Skin epidermis (tissue), 12 donors: ENCODE results near the gene DVL1.

Source experiments
- H3K27ac ChIP-seq, 21 experiments: fragments of 200-600 bp; sonication (generic) in 11 of 21; one replicate each; pipeline ENCODE4 v1.5.0; 2020; ENCODE audit warnings: mild to moderate bottlenecking in 3 of 21, inconsistent platforms in 2 of 21, moderate library complexity in 2 of 21
- H3K4me3 ChIP-seq, 7 experiments: fragments of 200-600 bp; sonication (generic) in 2 of 7; one replicate each; pipeline ENCODE4 v1.5.0; 2020; ENCODE audit warnings: inconsistent platforms in 2 of 7, mild to moderate bottlenecking in 2 of 7, moderate library complexity in 1 of 7

DVL1 gene

DNA sequence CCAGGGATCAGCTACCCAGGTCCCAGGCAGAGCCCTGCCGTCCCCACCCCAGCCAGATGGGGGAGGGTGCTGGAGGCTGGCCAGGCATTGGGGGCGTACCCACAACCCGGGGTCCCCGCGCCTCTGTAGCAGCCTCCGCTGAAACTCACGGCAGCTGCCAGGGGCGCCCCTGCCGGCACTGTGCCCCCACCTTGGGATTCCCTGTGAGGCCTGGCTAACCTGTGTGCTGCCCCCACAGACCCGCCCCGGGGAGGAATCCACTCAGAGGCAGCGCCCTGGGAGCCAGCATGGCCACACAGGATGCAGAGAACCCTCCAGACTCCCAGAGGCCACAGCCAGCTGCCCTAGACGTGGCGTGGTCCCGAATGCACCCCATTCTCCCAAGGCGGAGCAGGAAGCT is 3.8 kb downstream of the DVL1 start:
- Histone ChIP-seq H3K27ac (peak overlapping the region in 16 of 21 experiments; percentile 6 to 76 (median 43)), H3K4me3 (no peak overlapping the region)

DNA sequence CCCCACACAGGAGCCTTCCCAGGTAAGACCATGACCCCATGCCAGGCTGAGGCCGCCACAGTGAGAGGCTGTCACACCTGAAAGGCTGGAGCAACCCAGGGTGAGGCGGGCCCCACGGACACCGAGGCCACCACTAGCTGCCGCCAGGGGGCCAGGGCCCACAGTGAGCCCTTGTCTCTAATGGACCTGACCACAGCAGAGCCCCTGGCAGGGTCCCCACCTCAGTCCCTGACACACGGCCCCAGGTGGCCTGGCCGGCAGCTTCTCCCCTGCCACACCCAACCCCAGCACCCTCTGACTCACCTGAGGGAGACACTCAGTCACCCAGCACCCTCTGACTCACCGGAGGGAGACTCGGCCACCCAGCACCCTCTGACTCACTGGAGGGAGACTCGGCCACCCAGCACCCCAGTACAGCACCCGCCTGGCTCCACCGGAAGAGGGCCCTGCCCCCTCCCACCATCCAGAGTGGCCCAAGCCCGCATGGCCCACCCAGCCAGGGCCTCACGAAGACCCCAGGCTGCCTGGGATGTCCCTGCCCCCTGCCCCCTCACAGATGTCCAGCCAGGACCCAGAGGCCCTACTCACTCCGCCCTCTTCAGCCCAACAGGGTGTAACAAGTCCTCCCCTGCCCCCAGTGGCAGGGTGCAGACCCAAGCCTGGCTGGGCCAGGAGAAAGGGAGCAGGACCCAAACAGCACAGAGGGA is 4.4 kb downstream of the DVL1 start:
- Histone ChIP-seq H3K27ac (peak overlapping the region in 18 of 21 experiments; percentile 13 to 76 (median 53)), H3K4me3 (no peak overlapping the region)

DNA sequence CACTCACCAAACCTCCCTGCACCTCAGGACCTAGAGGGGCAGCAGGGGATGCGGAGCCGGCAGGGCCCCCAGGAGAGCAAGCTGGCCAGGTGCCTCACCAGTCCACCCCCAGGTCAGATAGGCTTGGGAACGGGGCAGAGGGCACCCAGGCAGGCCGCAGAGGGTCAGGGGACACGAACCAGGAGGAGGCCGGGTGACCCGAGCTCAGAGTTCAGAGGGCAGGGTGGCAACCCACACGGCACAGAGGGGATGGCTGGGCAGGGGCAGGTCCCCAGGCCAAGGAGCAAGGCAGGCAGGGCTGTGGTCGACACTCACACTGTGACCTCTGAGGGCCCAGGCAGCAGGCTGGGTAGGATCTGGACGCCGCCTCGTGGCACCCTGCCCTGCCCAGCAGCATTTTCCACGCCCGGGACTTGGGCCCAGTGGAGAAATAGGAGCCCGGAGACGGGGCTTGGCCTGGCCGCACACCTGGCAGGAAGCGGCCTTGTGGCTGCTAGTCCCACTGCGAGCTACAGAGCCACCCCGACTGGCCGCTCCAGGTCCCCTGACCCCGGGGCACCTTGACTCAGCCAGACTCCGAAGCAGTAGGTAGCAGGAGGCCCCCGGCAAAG is 5.3 kb downstream of the DVL1 start:
- H3K4me3 ChIP-seq: no peak overlapping the region
- peak overlapping the region in 15 of 21 experiments; percentile 12 to 76 (median 58) for H3K27ac ChIP-seq

DNA sequence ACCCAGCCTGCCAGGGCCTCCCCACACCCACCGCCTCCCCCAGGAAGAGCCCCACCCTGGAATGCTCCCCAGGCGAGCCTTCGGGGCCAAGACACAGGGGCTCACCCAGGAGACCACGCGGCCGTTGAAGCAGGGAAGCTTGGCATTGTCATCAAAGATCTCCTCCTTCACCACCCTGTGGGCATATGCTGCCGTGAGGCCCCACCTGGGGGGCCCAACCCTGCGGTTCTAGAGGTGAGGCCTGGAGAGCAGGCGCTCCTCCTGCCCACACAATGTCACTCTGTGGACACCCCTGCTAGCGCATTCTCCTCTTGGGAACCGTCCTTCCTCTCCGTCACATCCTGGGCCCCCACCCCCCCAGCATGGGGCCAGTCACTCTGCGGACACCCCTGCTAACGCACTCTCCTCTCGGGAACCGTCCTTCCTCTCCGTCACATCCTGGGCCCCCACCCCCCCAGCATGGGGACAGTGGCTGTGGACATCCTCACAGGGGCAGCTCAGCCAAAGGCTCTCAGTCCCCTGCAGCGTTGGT is 6.6 kb downstream of the DVL1 start:
- no peak overlapping the region for H3K27ac ChIP-seq
- no peak overlapping the region for H3K4me3 ChIP-seq

DNA sequence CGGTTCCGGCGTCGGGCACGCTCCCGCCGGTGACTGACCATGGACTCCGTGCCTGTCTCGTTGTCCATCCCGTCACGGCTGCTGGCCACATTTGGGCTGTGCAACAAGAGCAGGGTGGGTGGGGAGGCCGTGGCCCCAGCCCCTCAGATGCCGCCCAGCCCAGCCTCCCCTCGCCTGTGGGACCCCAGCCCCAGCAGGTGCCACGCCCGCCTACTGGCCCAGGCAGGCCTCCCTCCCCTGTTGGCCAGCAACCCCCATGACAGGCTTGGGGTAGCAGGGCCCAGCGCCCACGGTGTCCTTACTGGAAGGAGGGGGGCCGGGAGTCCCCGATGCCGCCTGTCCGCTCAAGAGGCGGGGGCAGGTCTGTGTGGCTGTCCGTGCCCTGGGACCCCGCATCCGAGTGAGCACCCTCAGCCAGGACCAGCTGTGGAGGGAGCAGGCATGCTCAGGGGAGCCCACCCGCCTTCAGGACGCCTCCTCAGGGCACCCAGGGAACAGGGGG is 7.1 kb downstream of the DVL1 start:
- no peak overlapping the region for H3K27ac ChIP-seq
- H3K4me3 ChIP-seq: no peak overlapping the region

DNA sequence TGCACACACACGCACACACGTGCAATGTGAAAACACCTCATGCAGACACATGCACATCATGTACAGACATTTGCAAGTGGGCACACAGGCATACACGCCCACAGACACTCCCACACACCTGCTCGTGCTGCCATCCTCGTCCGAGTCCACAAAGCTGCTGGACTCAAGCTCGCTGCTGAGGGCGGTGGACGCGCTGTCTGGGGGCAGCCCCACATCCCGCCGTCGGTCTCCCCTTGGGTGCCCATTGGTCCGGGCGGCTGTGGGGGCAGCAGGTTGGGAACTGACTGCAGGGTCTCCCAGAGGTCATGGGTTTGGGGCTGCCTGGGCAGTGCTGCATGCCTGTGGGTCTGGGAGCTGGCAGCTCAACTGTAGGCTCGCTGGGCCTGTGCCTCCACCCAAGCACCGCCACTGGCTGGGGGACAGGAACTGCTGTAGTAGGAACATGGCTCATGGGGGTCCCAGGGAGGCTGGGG is 7.6 kb downstream of the DVL1 start:
- H3K27ac ChIP-seq: no peak overlapping the region

DNA sequence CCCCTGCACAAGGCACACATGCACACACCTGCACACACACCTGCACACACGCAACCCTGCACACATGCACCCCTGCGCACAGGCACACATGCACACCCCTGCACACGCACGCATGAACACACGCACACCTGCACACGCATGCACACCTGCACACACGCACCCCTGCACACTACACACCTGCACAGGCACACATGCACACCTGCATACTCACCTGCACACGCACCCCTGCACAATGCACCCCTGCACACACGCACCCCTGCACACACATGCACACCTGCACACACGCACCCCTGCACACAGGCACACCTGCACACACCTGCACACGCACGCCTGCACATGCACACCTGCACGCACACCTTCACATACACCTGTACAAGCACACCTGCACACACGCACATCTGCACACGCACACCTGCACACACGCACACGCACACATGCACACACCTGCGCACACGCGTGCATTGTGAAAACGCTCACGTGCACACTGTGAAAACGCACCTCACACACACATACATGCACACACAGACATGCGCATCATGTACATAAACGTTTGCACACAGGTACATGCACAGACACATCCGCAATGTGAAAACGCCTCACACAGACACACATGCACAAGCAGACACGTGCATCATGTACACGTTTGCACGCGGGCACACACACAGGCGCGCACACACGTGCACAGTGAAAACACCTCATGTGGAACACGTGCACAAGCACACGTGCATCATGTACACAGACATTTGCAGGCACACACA is 8.2 kb downstream of the DVL1 start:
- Histone ChIP-seq H3K27ac (no peak overlapping the region), H3K4me3 (no peak overlapping the region)

More for the DNA sequence above, 7.6 kb downstream of the DVL1 start:
- no peak overlapping the region for H3K4me3 ChIP-seq

DNA sequence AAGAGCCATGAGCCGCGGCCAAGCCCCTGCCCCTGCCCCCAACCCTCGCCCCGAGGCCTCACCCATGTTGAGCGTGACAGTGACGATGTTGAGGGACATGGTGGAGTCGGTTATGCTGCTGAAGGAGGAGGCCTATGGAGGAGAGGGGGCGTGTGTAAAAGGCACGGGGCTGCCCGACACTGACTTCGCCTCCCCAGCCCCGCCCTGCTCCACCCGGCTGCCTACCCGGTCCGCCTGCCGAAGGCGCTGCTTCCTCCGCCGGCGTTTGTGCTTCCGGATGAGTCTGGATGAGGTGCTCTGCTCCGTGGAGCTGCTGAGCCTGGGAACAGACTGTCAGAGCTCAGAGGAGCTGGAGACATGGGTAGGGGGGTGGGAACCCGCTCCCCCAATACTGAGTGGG is 9.0 kb downstream of the DVL1 start:
- no peak overlapping the region for H3K27ac ChIP-seq
- no peak overlapping the region for H3K4me3 ChIP-seq

DNA sequence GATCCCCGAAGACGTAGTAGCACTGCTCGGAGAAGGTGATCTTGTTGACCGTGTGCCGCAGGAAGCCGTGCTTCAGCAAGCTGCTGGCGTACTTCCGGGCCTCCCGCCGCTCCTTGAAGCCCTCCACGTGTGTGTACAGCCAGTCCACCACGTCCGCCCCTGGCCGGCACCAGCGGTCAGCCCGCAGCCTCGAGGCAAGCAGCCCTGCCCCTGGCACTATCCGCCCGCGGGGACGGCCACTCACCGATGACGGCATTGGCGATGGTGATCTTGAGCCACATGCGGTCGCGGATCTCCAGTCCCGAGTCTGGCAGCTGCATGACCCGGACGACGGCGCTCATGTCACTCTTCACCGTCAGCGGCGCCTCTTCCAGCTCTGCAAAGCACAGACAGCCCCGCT is 10.9 kb downstream of the DVL1 start:
- Histone ChIP-seq H3K4me3 (no peak overlapping the region), H3K27ac (no peak overlapping the region)

DNA sequence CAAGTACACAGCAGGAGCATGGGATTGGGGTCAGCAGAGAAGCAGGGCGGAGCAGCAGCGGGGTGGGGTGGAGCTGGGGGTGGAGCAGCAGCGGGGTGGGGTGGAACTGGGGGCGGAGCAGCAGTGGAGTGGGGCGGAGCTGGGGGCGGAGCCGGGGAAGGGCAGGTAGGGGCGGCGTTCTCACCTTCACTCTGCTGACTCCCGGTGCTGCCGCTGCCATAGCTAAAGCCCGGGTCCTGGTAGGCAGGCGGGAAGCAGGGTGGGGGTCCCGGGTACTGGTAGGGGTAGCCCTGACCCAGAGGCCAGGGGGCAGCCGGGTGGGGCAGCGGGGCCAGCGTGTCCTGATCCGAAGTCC is 11.4 kb downstream of the DVL1 start:
- H3K27ac ChIP-seq: no peak overlapping the region

DNA sequence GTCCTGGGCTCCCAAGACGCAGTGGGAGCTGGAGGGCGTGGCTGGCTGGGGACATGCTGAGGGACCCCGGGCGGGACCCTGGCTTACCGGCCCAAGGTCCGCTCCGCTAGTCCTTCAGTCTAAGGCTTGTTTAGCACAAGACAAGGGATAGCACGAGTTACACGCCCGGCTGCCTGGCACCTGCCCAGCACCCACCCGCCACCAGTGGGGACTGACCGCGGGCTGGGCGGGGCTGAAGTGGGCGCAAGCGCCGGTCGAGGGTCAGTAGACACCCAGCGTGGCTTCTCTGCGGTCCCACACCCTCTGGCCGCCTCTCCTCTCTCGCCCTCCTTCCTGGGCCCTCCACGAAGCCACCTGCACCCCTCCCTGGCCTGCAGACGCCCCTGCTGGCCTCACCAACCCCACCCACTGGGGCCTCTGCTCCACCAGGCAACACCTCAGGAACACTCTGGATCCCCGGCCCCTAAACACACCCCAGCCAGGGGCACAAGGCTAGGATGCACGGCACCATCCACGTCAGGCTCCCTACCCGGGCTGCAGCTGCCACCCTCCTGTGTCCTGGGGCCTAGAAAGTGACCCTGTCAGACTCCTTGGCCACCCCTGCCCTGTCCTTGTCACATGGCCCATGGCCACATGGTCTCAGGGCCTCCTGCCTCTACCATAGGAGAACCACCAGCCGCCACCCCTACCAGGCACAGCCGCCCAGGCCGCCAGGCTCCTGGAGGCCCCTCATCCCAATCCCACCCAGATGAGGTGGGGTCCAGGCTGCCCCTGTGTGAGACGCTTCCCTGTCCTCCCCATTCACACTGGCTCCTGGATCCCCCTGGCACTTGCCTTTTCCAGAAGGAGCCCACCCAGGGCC is 12.1 kb downstream of the DVL1 start:
- H3K27ac ChIP-seq: no peak overlapping the region
- H3K4me3 ChIP-seq: no peak overlapping the region

More for the DNA sequence above, 11.4 kb downstream of the DVL1 start:
- H3K4me3 ChIP-seq: no peak overlapping the region

DNA sequence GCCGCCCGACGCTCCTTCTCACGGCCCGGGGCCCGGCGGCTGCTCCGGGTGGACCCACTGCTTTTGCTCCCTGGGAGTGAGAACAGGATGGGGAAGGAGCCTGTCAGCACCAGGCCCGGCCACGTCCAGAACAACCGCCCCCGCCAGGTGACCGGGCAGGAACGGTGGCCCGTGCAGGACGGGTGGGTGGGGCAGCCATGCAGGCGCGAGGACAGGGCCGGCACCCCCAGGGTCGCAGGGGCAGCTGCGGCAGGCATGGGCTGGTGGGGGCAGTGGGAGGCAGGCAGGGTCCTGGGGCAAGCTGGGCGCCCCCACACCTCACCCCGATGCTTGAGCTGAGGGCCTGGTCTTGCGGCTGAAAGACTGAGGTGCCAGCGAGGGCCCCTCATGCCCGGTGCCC is 12.8 kb downstream of the DVL1 start:
- no peak overlapping the region for H3K4me3 ChIP-seq
- H3K27ac ChIP-seq: no peak overlapping the region

DNA sequence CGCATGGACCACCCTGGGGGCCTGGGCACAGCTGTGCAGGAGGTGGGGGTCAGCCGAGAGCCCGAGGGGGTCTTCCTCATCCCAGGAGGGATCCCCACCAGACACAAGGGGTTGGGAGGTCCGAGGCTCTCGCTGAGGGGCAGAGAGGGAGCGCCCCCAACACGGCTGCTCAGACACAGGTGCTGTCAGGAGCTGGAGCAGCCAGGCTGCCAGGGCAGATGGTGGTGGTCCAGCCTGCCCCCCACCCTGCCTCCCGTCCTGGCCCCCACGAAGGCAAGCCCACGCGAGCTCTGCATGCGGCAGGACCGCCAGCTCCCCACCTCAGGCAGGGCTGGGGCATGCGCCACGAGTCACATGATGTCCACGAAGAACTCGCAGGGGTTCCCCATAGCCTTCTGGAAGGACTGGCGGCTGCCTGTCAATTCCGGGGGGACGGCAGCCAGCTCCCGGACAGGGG is 13.4 kb downstream of the DVL1 start:
- H3K27ac ChIP-seq: no peak overlapping the region
- no peak overlapping the region for H3K4me3 ChIP-seq

DNA sequence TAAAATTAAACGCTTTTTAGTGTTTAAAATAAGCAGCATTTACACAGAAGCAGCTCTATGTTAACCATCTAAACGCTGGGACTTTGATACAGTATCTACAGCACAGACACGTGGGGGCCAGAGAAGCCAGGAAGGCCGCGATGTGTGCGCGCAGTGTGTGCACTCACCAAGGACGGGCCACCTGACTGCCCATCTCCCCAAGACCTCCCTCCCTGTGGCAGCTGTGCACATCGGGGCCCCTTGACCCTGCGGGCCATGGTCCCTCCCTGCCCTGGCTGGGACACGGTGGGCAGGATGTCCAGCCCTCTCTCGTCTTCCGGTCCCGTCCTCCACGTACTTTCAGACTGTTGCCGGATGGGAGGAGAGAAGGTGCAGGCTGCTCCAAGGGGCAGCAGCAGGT is 13.9 kb downstream of the DVL1 start:
- H3K4me3 ChIP-seq: no peak overlapping the region

DNA sequence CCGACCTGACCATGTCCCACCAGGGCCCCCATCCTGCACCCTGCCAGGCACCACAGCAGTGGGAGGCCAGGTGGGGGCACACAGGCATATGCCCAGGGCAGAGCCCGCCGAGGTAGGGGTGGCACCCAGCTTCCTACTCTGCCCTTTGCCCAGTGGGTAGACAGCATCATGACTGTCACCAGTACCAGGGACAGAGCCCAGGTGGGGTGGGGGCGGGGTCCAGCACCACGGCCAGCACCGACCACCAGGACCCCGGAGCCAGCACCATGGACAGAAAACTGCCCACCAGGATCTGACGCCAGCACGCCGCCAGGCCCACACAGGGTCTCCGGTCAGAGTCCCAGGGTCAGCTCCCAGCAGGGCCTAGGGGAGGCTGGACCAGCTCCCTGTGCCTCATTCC is 14.4 kb downstream of the DVL1 start:
- no peak overlapping the region for H3K27ac ChIP-seq
- H3K4me3 ChIP-seq: no peak overlapping the region

More for the DNA sequence above, 13.9 kb downstream of the DVL1 start:
- no peak overlapping the region for H3K27ac ChIP-seq

DNA sequence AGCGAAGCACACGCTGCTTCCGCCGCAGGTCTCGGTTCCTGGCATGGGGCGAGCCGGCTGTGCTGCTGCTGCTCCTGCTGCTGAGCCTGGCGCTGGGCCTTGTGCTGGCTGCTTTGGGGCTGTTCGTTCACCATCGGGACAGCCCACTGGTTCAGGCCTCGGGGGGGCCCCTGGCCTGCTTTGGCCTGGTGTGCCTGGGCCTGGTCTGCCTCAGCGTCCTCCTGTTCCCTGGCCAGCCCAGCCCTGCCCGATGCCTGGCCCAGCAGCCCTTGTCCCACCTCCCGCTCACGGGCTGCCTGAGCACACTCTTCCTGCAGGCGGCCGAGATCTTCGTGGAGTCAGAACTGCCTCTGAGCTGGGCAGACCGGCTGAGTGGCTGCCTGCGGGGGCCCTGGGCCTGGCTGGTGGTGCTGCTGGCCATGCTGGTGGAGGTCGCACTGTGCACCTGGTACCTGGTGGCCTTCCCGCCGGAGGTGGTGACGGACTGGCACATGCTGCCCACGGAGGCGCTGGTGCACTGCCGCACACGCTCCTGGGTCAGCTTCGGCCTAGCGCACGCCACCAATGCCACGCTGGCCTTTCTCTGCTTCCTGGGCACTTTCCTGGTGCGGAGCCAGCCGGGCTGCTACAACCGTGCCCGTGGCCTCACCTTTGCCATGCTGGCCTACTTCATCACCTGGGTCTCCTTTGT is 15.5 kb downstream of the DVL1 start:
- Histone ChIP-seq H3K27ac (no peak overlapping the region), H3K4me3 (peak overlapping the region in 1 of 7 experiments; percentile 7)

DNA sequence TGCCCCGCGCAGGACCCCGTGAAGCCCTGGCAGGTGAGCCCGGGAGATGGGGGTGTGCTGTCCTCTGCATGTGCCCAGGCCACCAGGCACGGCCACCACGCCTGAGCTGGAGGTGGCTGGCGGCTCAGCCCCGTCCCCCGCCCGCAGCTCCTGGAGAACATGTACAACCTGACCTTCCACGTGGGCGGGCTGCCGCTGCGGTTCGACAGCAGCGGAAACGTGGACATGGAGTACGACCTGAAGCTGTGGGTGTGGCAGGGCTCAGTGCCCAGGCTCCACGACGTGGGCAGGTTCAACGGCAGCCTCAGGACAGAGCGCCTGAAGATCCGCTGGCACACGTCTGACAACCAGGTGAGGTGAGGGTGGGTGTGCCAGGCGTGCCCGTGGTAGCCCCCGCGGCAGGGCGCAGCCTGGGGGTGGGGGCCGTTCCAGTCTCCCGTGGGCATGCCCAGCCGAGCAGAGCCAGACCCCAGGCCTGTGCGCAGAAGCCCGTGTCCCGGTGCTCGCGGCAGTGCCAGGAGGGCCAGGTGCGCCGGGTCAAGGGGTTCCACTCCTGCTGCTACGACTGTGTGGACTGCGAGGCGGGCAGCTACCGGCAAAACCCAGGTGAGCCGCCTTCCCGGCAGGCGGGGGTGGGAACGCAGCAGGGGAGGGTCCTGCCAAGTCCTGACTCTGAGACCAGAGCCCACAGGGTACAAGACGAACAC is 16.3 kb downstream of the DVL1 start:
- Histone ChIP-seq H3K27ac (no peak overlapping the region), H3K4me3 (peak overlapping the region in 1 of 7 experiments; percentile 7)
